H1 (cell line): ENCODE data around the gene GALNT2. TPM values are rescaled to one million over a fixed set of nuclear protein-coding genes. Genes with fewer than 3 reads are reported as not detected.

Experiments used
- CTCF ChIA-PET: fragments of 300-600 bp; sonication (Branson Sonifier 250); formaldehyde crosslinking; loops from one replicate; lab custom pipeline; 2021; ENCODE audit not compliant: partially characterized antibody; lab: Charles Lee
- POLR2A ChIA-PET: fragments of 300-600 bp; sonication (Branson Sonifier 250); formaldehyde crosslinking; loops from one replicate; lab custom pipeline; 2021; ENCODE audit warnings: inconsistent platforms; ENCODE audit not compliant: partially characterized antibody; lab: Charles Lee
- DNase-seq, 2 experiments: peaks; one replicate each; pipeline versions ENCODE4 v3.0.0 to v3.0.0-alpha.2; 2010 to 2022; ENCODE audit warnings: low spot score in 2 of 2, low read depth in 1 of 2, mixed read lengths in 1 of 2
- FAIRE-seq: peaks from 2 replicates; lab custom pipeline; 2011; peaks lifted over from hg19 to GRCh38; lab: Jason Lieb, UNC
- H2AFZ ChIP-seq: 2 replicates; pipeline ENCODE4 v1.8.1; 2012; ENCODE audit warnings: low read length, inconsistent platforms
- H2AK5ac ChIP-seq: 2 replicates; pipeline ENCODE4 v1.6.1; 2013; ENCODE audit warnings: low read depth, low read length
- H2BK120ac ChIP-seq: replicated peaks from 2 replicates; pipeline ENCODE3; 2013; ENCODE audit warnings: low read depth, low read length, inconsistent platforms
- H2BK12ac ChIP-seq: 2 replicates; pipeline ENCODE4 v1.6.1; 2013; ENCODE audit warnings: low read depth, low read length
- H2BK15ac ChIP-seq: 2 replicates; pipeline ENCODE4 v1.6.1; 2013; ENCODE audit warnings: low read length
- H2BK20ac ChIP-seq: 2 replicates; pipeline ENCODE4 v1.6.1; 2013; ENCODE audit warnings: low read length
- H2BK5ac ChIP-seq: 2 replicates; pipeline ENCODE4 v1.6.1; 2013; ENCODE audit warnings: low read depth, low read length
- H3K14ac ChIP-seq: 2 replicates; pipeline ENCODE4 v1.6.1; 2013; ENCODE audit warnings: inconsistent platforms; ENCODE audit not compliant: insufficient read length
- H3K18ac ChIP-seq: 2 replicates; pipeline ENCODE4 v1.6.1; 2013; ENCODE audit warnings: low read length; ENCODE audit errors: extremely low read depth
- H3K23ac ChIP-seq: 2 replicates; pipeline ENCODE4 v1.6.1; 2013; ENCODE audit warnings: inconsistent platforms; ENCODE audit not compliant: insufficient read length
- H3K23me2 ChIP-seq: 2 replicates; pipeline ENCODE4 v1.6.1; 2013; ENCODE audit warnings: low read depth, low read length
- H3K27ac ChIP-seq: 2 replicates; pipeline ENCODE4 v1.6.1; 2011; ENCODE audit warnings: low read depth, low read length, inconsistent platforms
- H3K27me3 ChIP-seq, 4 experiments: replicated peaks in 1 of 4; 1 replicate in 1 of 4; 2 replicates in 3 of 4; pipeline versions ENCODE4 v1.6.1 to v1.8.1; 2011 to 2013; ENCODE audit warnings: low read length in 3 of 4, mild to moderate bottlenecking in 3 of 4, inconsistent platforms in 2 of 4, mixed read lengths in 2 of 4, moderate library complexity in 1 of 4; ENCODE audit not compliant: control insufficient read depth in 3 of 4, insufficient read depth in 3 of 4; ENCODE audit errors: extremely low read depth in 1 of 4
- H3K36me3 ChIP-seq, 4 experiments: 2 replicates each; pipeline versions ENCODE4 v1.6.1 to v1.8.1; 2011 to 2013; ENCODE audit warnings: mild to moderate bottlenecking in 4 of 4, low read length in 3 of 4, moderate library complexity in 2 of 4, control low read depth in 1 of 4, inconsistent platforms in 1 of 4; ENCODE audit not compliant: insufficient read depth in 4 of 4, control insufficient read depth in 2 of 4
- H3K4ac ChIP-seq: replicated peaks from 2 replicates; pipeline ENCODE3; 2013; ENCODE audit warnings: low read length, low read depth, mixed read lengths, inconsistent platforms; ENCODE audit not compliant: insufficient read length
- H3K4me1 ChIP-seq, 4 experiments: replicated peaks in 1 of 4; 1 replicate in 1 of 4; 2 replicates in 3 of 4; pipeline versions ENCODE4 v1.6.1 to v1.8.1; 2011 to 2013; ENCODE audit warnings: low read length in 3 of 4, inconsistent platforms in 2 of 4, mixed read lengths in 1 of 4; ENCODE audit not compliant: insufficient read depth in 4 of 4, control insufficient read depth in 3 of 4
- H3K4me2 ChIP-seq, 2 experiments: 2 replicates each; pipeline versions ENCODE4 v1.6.1 to v1.8.1; 2011 to 2013; ENCODE audit warnings: low read depth in 2 of 2, low read length in 2 of 2, control low read depth in 1 of 2, inconsistent platforms in 1 of 2, mild to moderate bottlenecking in 1 of 2; ENCODE audit not compliant: insufficient read depth in 1 of 2
- H3K4me3 ChIP-seq, 4 experiments: fragments of 200-600, 300-600 bp in 1 of 4; sonication (generic), shearing (Covaris generic), sonication (Bioruptor Twin) in 1 of 4; 2 replicates each; pipeline versions ENCODE4 v1.5.1 to v1.8.1; 2011 to 2016; ENCODE audit warnings: low read length in 4 of 4, low read depth in 3 of 4, control low read depth in 2 of 4, inconsistent platforms in 2 of 4, mild to moderate bottlenecking in 2 of 4, mixed read lengths in 1 of 4, moderate library complexity in 1 of 4; ENCODE audit not compliant: insufficient read depth in 2 of 4; ENCODE audit errors: extremely low read depth in 1 of 4
- H3K56ac ChIP-seq: replicated peaks from 2 replicates; pipeline ENCODE3; 2013; ENCODE audit warnings: low read depth, mild to moderate bottlenecking, mixed read lengths, low read length, inconsistent platforms; ENCODE audit not compliant: insufficient read length
- H3K79me1 ChIP-seq: 2 replicates; pipeline ENCODE4 v1.6.1; 2013; ENCODE audit warnings: low read depth, low read length, control low read depth
- H3K79me2 ChIP-seq, 2 experiments: 2 replicates each; pipeline versions ENCODE4 v1.6.1 to v1.8.1; 2012 to 2013; ENCODE audit warnings: low read length in 2 of 2, mild to moderate bottlenecking in 2 of 2, inconsistent platforms in 1 of 2; ENCODE audit not compliant: insufficient read depth in 2 of 2, control insufficient read depth in 1 of 2
- H3K9ac ChIP-seq, 4 experiments: replicated peaks in 1 of 4; 1 replicate in 1 of 4; 2 replicates in 3 of 4; pipeline versions ENCODE4 v1.6.1 to v1.8.1; 2011 to 2013; ENCODE audit warnings: low read depth in 3 of 4, low read length in 3 of 4, control low read depth in 2 of 4, mild to moderate bottlenecking in 2 of 4, moderate library complexity in 2 of 4, inconsistent platforms in 1 of 4; ENCODE audit errors: extremely low read depth in 1 of 4
- H3K9me3 ChIP-seq, 2 experiments: 2 replicates each; pipeline versions ENCODE4 v1.6.1 to v1.8.1; 2012 to 2013; ENCODE audit warnings: mild to moderate bottlenecking in 2 of 2, moderate library complexity in 2 of 2, control low read depth in 1 of 2, inconsistent platforms in 1 of 2, low read depth in 1 of 2, low read length in 1 of 2, mixed read lengths in 1 of 2; ENCODE audit not compliant: insufficient read depth in 2 of 2
- H4K20me1 ChIP-seq, 2 experiments: replicated peaks in 1 of 2; 2 replicates each; pipeline versions ENCODE3 to v1.8.1; 2011 to 2013; ENCODE audit warnings: inconsistent platforms in 2 of 2, low read length in 2 of 2, mild to moderate bottlenecking in 1 of 2; ENCODE audit not compliant: insufficient read depth in 2 of 2, control insufficient read depth in 1 of 2
- H4K5ac ChIP-seq: 2 replicates; pipeline ENCODE4 v1.6.1; 2013; ENCODE audit warnings: low read length, low read depth, mixed read lengths, inconsistent platforms; ENCODE audit not compliant: insufficient read length
- H4K8ac ChIP-seq: 2 replicates; pipeline ENCODE4 v1.8.0; 2013; ENCODE audit warnings: mild to moderate bottlenecking, moderate library complexity, low read length, inconsistent platforms; ENCODE audit not compliant: insufficient read depth; ENCODE audit errors: extremely low read depth
- H4K91ac ChIP-seq: replicated peaks from 2 replicates; pipeline ENCODE3; 2013; ENCODE audit warnings: low read length, mixed read lengths, inconsistent platforms; ENCODE audit not compliant: insufficient read length
- BACH1 ChIP-seq: IDR thresholded peaks from 2 replicates; pipeline ENCODE4 v1.6.1; 2012; ENCODE audit warnings: low read length, improper control_type of control experiment
- CBX5 ChIP-seq: fragments of 300-800, 300-1000 bp; sonication (generic); IDR thresholded peaks from 2 replicates; pipeline ENCODE4 v1.7.1; 2016; ENCODE audit warnings: antibody characterized with exemption, low read length, low read depth
- CEBPB ChIP-seq: IDR thresholded peaks from 2 replicates; pipeline ENCODE4 v1.6.1; 2012; ENCODE audit warnings: low read depth, low read length
- CHD2 ChIP-seq: IDR thresholded peaks from 2 replicates; pipeline ENCODE4 v1.6.1; 2012; ENCODE audit warnings: low read length, improper control_type of control experiment
- GTF2F1 ChIP-seq: IDR thresholded peaks from 2 replicates; pipeline ENCODE4 v1.6.1; 2012; ENCODE audit warnings: low read depth, low read length, improper control_type of control experiment, borderline replicate concordance
- JUND ChIP-seq: IDR thresholded peaks from 2 replicates; pipeline ENCODE4 v1.6.1; 2011; ENCODE audit warnings: mild to moderate bottlenecking, improper control_type of control experiment, low read length
- KDM4A ChIP-seq: IDR thresholded peaks from one replicate; pipeline ENCODE4 v1.7.1; 2012; ENCODE audit warnings: low read depth, mild to moderate bottlenecking, moderate library complexity, low read length, inconsistent platforms; ENCODE audit not compliant: severe bottlenecking
- KDM5A ChIP-seq: fragments of 200-600 bp; IDR thresholded peaks from 2 replicates; pipeline ENCODE4 v1.7.1; 2012; ENCODE audit warnings: mild to moderate bottlenecking, low read length, inconsistent platforms, mixed read lengths
- NANOG ChIP-seq: IDR thresholded peaks from 2 replicates; pipeline ENCODE4 v1.6.1; 2011; ENCODE audit warnings: low read length, low read depth, mild to moderate bottlenecking, inconsistent platforms; ENCODE audit not compliant: insufficient read depth, poor library complexity, severe bottlenecking
- POU5F1 ChIP-seq: IDR thresholded peaks from 2 replicates; pipeline ENCODE4 v1.6.1; 2011; ENCODE audit warnings: low read depth, mild to moderate bottlenecking, low read length, moderate library complexity
- RXRA ChIP-seq: IDR thresholded peaks from 2 replicates; pipeline ENCODE4 v1.6.1; 2011; ENCODE audit warnings: low read depth, mild to moderate bottlenecking, low read length, moderate library complexity; ENCODE audit not compliant: insufficient read depth
- SAP30 ChIP-seq: fragments of 300-600 bp; sonication (generic); IDR thresholded peaks from 2 replicates; pipeline ENCODE4 v1.7.1; 2012; ENCODE audit warnings: low read length, moderate library complexity, mild to moderate bottlenecking, inconsistent platforms; ENCODE audit not compliant: insufficient read depth, insufficient replicate concordance
- USF2 ChIP-seq: IDR thresholded peaks from 2 replicates; pipeline ENCODE4 v1.6.1; 2011; ENCODE audit warnings: low read length, improper control_type of control experiment
- WGBS, 2 experiments: shearing (Covaris generic) in 1 of 2; methylation state at CpG; one replicate each; pipeline versions ENCODE4 v1.1.6 to v1.1.7; 2013 to 2015; ENCODE audit warnings: low lambda C conversion rate in 2 of 2, mixed read lengths in 2 of 2, inconsistent platforms in 1 of 2, low coverage in 1 of 2, missing lambda C conversion rate in 1 of 2; ENCODE audit not compliant: insufficient replicate concordance in 2 of 2, insufficient coverage in 1 of 2, insufficient read length in 1 of 2; ENCODE audit errors: extremely low coverage in 1 of 2, missing lambda C conversion rate in 1 of 2; 5-methylcytosine and 5-hydroxymethylcytosine counted together
- polyA plus RNA-seq, 7 experiments: library from polyadenylated mRNA; depleted of rRNA in 3 of 7; stranded (reverse) in 5 of 7; unstranded in 2 of 7; fragments of >200 nt in 5 of 7; fragments of 200-250 nt in 2 of 7; gene quantifications; 1 replicate in 5 of 7; 2 replicates in 1 of 7; 4 replicates in 1 of 7; pipeline versions ENCODE4 v1.2.1 to v1.2.3, GENCODE V29; 2011 to 2013; ENCODE audit warnings: missing spikeins in 2 of 7, mixed read lengths in 2 of 7
- total RNA-seq: library from RNA; stranded (reverse); fragmentation: NEBNext Ultra II Directional; extraction: Animal tissue kit (Norgen Biotek cat#: 25700); gene quantifications from 2 replicates; pipeline ENCODE4 v1.2.1, GENCODE V29; 2021

GALNT2 gene
- total and polyA plus RNA-seq, 2 of the 8 experiments (the other 6 are each of a cell fraction or from before 2014, with no cell fraction given), result 34.5 to 75.3 TPM

- Histone ChIP-seq H3K4me2 (no peak overlapping the region), H3K23me2 (no peaks in the 10 kb centered on the region), H2BK12ac (no peak overlapping the region), H2BK120ac (no peak overlapping the region), H4K8ac (no peak overlapping the region), H3K9ac (no peak overlapping the region), H3K23ac (no peak overlapping the region), H2AK5ac (no peak overlapping the region), H3K36me3 (no peaks in the 10 kb centered on the region), H2BK20ac (no peak overlapping the region), H3K14ac (no peak overlapping the region), H3K9me3 (no peaks in the 10 kb centered on the region), H3K4me3 (no peak overlapping the region), H2BK15ac (no peak overlapping the region), H3K4me1 (no peaks in the 10 kb centered on the region), H3K27ac (no peak overlapping the region), H2BK5ac (no peak overlapping the region), H4K91ac (no peak overlapping the region), H4K5ac (no peak overlapping the region), H2AFZ (no peak overlapping the region), H4K20me1 (no peaks in the 10 kb centered on the region), H3K4ac (no peak overlapping the region), H3K56ac (no peak overlapping the region), H3K27me3 (no peaks in the 10 kb centered on the region), H3K79me2 (no peaks in the 10 kb centered on the region), H3K79me1 (no peaks in the 10 kb centered on the region), H3K18ac (no peak overlapping the region)
- FAIRE-seq (no peak), DNase-seq (no peak)
- 92% methylated on average over 8 of the region's 8 CpGs; no CpG with 5 or more reads in 1 of the 2 experiments for WGBS, 2 experiments
- ChIA-PET CTCF (interaction anchor here (1.6 kb wide), 1 partner anchor 12 kb away, joined by 3 read pairs; no protein-coding TSS in a partner anchor), POLR2A (no interaction called here)
- TF ChIP-seq NANOG (no peak), USF2 (no peak), CHD2 (no peak), SAP30 (no peak), JUND (no peak), POU5F1 (no peak), KDM4A (no peak), KDM5A (no peak), RXRA (no peak), GTF2F1 (no peak), CEBPB (no peak), BACH1 (no peak), CBX5 (no peak)
Observed at GRCh38 chr1:230054092-230054749, 12.8 kb upstream of the GALNT2 start.
